ENCODE results near the gene COL4A2.

The COL4A2 gene

DNA sequence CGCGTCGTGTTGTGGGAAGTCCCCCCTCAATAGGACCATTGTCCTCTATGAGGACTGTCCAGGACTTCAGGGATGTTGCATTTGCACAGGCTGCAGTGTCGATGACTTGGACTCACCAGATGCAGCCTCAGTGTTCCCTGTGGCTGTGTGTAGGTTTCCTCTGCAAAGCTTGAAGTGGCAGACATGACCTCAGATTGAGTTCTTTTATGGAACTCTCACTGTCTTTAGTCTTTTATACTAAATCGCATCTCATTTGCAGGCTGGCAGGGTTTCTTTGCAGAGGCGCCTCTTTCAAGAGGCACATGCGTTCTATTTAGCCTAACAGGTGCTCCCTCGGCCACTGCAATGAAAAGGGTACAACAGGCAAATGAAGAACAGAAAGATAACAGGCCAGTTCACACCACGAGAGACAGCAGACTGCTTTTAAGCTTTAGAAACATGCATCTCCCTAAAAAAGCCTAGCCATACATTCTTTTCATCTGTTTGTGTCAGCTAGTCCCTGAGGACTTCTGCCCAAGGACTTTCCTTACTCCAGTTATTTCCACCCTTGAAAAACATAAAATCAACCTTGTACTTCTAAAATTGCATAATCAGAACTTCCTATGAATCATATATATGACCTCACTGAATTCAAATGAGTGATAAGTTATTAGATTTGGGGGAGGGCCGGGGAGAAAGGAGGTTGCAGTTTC is 136.0 kb downstream of the COL4A2 start:
- Histone ChIP-seq H3K27ac (ENCODE audit: low read length) (peak overlapping the region; percentile 23), H3K4me1 (ENCODE audit: control insufficient read depth in 1 of 2, insufficient read depth in 2 of 2, low read length in 2 of 2) (peaks cover 0 to 6% of the 10 kb centered on the region in 2 donors), H3K9me3 (ENCODE audit: control insufficient read depth in 1 of 2, low read length in 2 of 2) (no peaks in the 10 kb centered on the region), H3K36me3 (ENCODE audit: control insufficient read depth in 1 of 2, insufficient read depth in 2 of 2, low read length in 2 of 2) (peaks cover 22 to 52% of the 10 kb centered on the region in 2 donors), H3K27me3 (ENCODE audit: low read depth, low read length) (no peaks in the 10 kb centered on the region), H3K4me3 (ENCODE audit: low read depth in 1 of 2, low read length in 2 of 2) (no peak overlapping the region)

DNA sequence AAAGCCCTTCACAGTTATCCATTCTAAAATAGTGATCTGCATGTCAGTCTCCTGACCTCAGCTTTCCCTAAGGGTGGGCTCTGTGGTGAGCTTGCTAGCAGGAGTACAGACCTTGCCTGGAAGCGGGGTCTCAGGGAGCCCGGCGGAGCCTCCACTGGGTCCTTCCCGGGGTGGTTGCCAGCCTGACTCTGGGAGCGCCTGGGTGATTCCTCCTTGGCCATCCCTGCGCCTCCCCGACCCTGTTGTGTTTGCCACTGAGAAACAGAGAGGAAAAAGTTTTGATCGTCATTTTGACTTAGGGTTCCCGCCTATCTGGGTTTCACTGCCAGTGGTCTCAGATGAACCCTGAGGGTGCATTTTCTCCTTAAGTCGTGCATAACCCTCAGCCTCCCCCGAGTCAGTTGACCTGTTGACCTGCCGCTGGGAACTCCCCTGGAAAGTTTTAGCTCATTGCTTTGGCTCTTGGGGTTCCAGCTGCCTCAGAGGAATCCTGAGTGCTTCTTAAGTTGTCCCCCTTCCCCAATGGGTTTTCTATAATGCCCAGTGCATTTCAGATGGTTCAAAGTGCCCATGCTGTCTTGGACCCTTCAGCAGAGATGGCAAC is 136.6 kb downstream of the COL4A2 start:
- Histone ChIP-seq H3K27ac (ENCODE audit: low read length) (no peak overlapping the region), H3K36me3 (ENCODE audit: control insufficient read depth in 1 of 2, insufficient read depth in 2 of 2, low read length in 2 of 2) (peaks cover 28 to 48% of the 10 kb centered on the region in 2 donors)

DNA sequence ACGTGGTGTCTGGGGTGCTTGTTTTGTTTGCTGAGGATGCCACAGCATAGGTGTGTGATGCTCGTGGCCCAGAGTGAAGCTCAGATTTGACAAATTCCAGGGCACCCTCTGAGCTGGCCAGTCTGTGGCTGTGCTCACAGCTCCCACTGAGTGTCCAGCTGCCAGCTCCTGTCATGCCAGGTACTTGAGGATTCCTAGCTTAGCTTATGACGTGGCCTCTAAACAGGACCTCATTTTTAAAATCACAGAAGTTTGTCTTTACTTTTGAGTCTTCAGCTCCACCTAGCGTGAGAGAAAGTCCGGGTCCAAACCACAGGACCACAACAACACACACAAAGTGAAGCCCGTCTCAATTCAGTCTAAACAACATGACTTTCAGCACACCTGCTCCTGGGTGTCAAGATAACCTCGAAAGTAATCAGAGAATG is 137.2 kb downstream of the COL4A2 start:
- no peak overlapping the region for H3K27ac ChIP-seq (ENCODE audit: low read length)
- H3K36me3 ChIP-seq (ENCODE audit: control insufficient read depth in 1 of 2, insufficient read depth in 2 of 2, low read length in 2 of 2): peaks cover 32 to 49% of the 10 kb centered on the region in 2 donors
- H3K4me1 ChIP-seq (ENCODE audit: control insufficient read depth in 1 of 2, insufficient read depth in 2 of 2, low read length in 2 of 2): peaks cover 0 to 6% of the 10 kb centered on the region in 2 donors
- no peaks in the 10 kb centered on the region for H3K9me3 ChIP-seq (ENCODE audit: control insufficient read depth in 1 of 2, low read length in 2 of 2)
- no peak overlapping the region for H3K4me3 ChIP-seq (ENCODE audit: low read depth in 1 of 2, low read length in 2 of 2)
- no peaks in the 10 kb centered on the region for H3K27me3 ChIP-seq (ENCODE audit: low read depth, low read length)

More for the DNA sequence above, 136.6 kb downstream of the COL4A2 start:
- Histone ChIP-seq H3K4me3 (ENCODE audit: low read depth in 1 of 2, low read length in 2 of 2) (no peak overlapping the region), H3K27me3 (ENCODE audit: low read depth, low read length) (no peaks in the 10 kb centered on the region), H3K4me1 (ENCODE audit: control insufficient read depth in 1 of 2, insufficient read depth in 2 of 2, low read length in 2 of 2) (peaks cover 0 to 6% of the 10 kb centered on the region in 2 donors), H3K9me3 (ENCODE audit: control insufficient read depth in 1 of 2, low read length in 2 of 2) (no peaks in the 10 kb centered on the region)

DNA sequence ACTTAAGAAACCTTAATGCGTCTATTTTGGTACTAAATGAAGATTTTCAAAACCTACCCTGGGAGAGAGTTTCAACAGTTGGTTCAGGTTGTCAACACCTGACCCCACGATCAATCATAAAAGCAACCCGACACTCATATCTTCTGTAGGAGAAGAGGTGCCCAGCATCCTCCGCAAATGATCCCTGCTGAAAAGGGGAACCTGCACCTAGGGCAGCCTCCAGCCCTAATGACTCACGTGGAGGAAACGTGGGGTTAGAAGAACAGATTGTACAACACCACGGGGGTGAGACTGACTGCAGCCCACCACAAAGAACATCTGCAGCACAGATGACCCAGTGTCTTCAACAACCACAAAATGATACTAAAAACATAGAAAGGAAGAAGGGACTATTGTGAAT is 138.1 kb downstream of the COL4A2 start:
- H3K4me3 ChIP-seq (ENCODE audit: low read depth in 1 of 2, low read length in 2 of 2): no peak overlapping the region
- peaks cover 0 to 6% of the 10 kb centered on the region in 2 donors for H3K4me1 ChIP-seq (ENCODE audit: control insufficient read depth in 1 of 2, insufficient read depth in 2 of 2, low read length in 2 of 2)
- peaks cover 33 to 50% of the 10 kb centered on the region in 2 donors for H3K36me3 ChIP-seq (ENCODE audit: control insufficient read depth in 1 of 2, insufficient read depth in 2 of 2, low read length in 2 of 2)
- H3K9me3 ChIP-seq (ENCODE audit: control insufficient read depth in 1 of 2, low read length in 2 of 2): no peaks in the 10 kb centered on the region
- H3K27me3 ChIP-seq (ENCODE audit: low read depth, low read length): no peaks in the 10 kb centered on the region
- no peak overlapping the region for H3K27ac ChIP-seq (ENCODE audit: low read length)

DNA sequence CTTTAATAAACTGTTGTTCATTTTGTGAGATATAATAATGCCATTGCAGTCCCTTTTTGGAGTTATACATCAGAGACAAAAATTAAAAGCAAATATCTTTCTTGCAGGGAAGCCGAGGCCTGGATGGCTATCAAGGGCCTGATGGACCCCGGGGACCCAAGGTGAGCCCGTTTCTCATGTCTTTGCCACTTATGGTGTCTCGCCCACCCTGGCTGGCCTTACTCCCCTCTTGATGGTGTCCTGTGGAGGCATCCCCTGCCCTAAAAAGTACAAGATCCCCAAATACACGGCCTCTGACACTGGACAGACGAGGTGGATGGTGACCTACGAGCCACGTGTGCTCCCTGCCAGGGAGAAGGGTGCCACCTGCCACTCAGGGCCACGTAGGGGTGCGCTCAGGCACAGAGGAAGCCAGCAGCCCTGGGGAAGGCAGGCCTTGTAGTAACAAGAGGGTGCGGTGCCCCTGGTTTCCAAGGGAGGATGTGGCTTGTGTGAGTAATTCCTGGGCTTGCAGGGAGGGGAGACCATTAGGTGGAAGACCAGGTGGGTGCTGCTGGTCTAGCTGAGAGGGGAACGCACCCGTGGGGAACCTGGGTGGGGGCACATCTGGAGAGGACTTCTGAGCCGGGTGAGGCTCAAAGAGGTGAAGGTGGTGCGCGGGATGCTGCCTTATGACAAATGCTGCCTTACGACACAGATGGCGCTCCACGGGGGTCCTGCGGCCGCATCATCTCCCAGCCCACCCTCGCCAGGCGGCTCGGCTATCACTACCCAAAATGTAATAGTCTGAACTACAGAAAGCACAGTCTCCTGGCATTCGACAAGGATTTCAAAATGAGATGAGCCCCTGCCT is 138.9 kb downstream of the COL4A2 start:
- Histone ChIP-seq H3K9me3 (ENCODE audit: control insufficient read depth in 1 of 2, low read length in 2 of 2) (no peaks in the 10 kb centered on the region), H3K4me3 (ENCODE audit: low read depth in 1 of 2, low read length in 2 of 2) (no peak overlapping the region), H3K27ac (ENCODE audit: low read length) (no peak overlapping the region), H3K36me3 (ENCODE audit: control insufficient read depth in 1 of 2, insufficient read depth in 2 of 2, low read length in 2 of 2) (peaks cover 36 to 53% of the 10 kb centered on the region in 2 donors), H3K4me1 (ENCODE audit: control insufficient read depth in 1 of 2, insufficient read depth in 2 of 2, low read length in 2 of 2) (peaks cover 0 to 6% of the 10 kb centered on the region in 2 donors), H3K27me3 (ENCODE audit: low read depth, low read length) (no peaks in the 10 kb centered on the region)

DNA sequence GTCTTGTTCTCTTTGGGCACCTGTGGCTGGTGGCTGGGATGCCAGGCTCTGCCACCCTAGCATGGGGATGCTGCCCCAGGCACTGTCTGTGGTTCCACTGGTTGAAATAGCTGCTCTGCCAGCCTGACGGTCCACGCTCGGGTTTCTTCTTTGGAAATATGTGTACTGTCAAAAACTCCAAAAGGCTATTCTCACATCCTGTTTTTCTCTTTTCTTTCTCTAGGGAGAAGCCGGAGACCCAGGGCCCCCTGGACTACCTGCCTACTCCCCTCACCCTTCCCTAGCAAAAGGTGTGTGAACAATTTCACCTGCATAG is 139.4 kb downstream of the COL4A2 start:
- Histone ChIP-seq H3K36me3 (ENCODE audit: control insufficient read depth in 1 of 2, insufficient read depth in 2 of 2, low read length in 2 of 2) (peaks cover 32 to 56% of the 10 kb centered on the region in 2 donors), H3K27ac (ENCODE audit: low read length) (no peak overlapping the region)

DNA sequence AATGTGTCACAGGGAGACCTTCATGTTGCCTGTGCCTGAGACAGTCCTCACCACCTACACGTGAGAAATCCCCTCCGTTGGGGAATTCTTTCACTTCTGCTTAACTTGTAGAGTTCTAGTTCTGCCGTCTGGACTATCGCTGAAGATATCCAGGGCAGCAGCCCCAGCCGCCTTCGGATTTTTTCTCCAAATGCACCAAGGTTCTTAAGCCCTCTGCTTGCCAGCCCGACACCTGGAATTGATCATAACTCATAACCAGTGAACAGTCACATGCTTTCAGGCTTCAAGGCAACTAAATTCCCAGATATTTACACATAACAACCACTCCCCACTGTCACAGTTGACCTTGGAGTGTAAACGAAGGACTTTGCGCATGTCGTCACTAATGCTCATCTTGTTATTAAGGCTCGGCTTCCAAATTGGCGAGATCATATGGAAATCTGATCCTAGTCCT is 140.0 kb downstream of the COL4A2 start:
- no peak overlapping the region for H3K27ac ChIP-seq (ENCODE audit: low read length)

More for the DNA sequence above, 139.4 kb downstream of the COL4A2 start:
- Histone ChIP-seq H3K9me3 (ENCODE audit: control insufficient read depth in 1 of 2, low read length in 2 of 2) (no peaks in the 10 kb centered on the region), H3K4me1 (ENCODE audit: control insufficient read depth in 1 of 2, insufficient read depth in 2 of 2, low read length in 2 of 2) (peaks cover 0 to 6% of the 10 kb centered on the region in 2 donors), H3K4me3 (ENCODE audit: low read depth in 1 of 2, low read length in 2 of 2) (no peak overlapping the region), H3K27me3 (ENCODE audit: low read depth, low read length) (no peaks in the 10 kb centered on the region)

DNA sequence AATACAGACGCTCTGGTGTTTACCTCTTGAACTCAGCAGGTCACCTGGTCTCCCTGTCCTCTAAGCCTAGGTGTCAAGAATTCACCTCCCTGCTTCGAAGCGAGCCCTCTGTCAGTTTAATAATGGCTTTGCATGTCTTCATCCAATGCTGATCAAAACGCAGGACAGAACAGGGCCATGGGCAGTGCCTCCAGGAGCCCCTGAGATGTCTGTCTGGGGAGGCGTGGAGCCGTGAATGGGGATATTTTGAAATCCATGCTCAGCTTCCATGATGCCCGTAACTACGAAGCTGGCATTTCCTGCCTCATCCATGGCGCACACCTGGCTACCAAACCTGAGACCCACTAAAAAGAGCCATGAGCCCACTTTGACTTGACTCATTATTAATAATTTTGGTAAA is 140.7 kb downstream of the COL4A2 start:
- Histone ChIP-seq H3K4me1 (ENCODE audit: control insufficient read depth in 1 of 2, insufficient read depth in 2 of 2, low read length in 2 of 2) (peaks cover 0 to 6% of the 10 kb centered on the region in 2 donors), H3K27me3 (ENCODE audit: low read depth, low read length) (no peaks in the 10 kb centered on the region), H3K36me3 (ENCODE audit: control insufficient read depth in 1 of 2, insufficient read depth in 2 of 2, low read length in 2 of 2) (peaks cover 32 to 61% of the 10 kb centered on the region in 2 donors), H3K27ac (ENCODE audit: low read length) (no peak overlapping the region), H3K9me3 (ENCODE audit: control insufficient read depth in 1 of 2, low read length in 2 of 2) (no peaks in the 10 kb centered on the region), H3K4me3 (ENCODE audit: low read depth in 1 of 2, low read length in 2 of 2) (no peak overlapping the region)

More for the DNA sequence above, 140.0 kb downstream of the COL4A2 start:
- Histone ChIP-seq H3K9me3 (ENCODE audit: control insufficient read depth in 1 of 2, low read length in 2 of 2) (no peaks in the 10 kb centered on the region), H3K4me3 (ENCODE audit: low read depth in 1 of 2, low read length in 2 of 2) (no peak overlapping the region), H3K27me3 (ENCODE audit: low read depth, low read length) (no peaks in the 10 kb centered on the region), H3K36me3 (ENCODE audit: control insufficient read depth in 1 of 2, insufficient read depth in 2 of 2, low read length in 2 of 2) (peaks cover 32 to 59% of the 10 kb centered on the region in 2 donors), H3K4me1 (ENCODE audit: control insufficient read depth in 1 of 2, insufficient read depth in 2 of 2, low read length in 2 of 2) (peaks cover 0 to 6% of the 10 kb centered on the region in 2 donors)

DNA sequence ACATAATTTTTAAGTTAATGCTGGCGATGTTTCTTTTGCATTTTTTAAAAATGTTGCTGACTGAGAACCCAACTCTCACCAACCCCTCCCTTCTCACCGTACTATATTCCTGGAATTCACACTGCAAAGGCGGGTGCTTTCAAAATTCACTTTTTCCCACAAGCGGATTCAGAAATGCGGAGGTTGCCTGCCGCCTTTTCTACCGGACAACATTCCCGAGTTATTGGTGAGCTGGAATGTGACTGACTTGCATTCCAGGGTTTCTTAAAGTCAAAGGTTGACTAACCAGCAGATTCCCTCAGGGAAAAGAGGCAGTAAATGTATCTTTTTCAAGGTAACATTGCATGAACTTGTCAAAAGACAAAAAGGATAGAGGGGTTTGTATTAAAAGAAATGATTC is 141.1 kb downstream of the COL4A2 start:
- H3K9me3 ChIP-seq (ENCODE audit: control insufficient read depth in 1 of 2, low read length in 2 of 2): no peaks in the 10 kb centered on the region
- H3K27ac ChIP-seq (ENCODE audit: low read length): no peak overlapping the region
- peaks cover 0 to 6% of the 10 kb centered on the region in 2 donors for H3K4me1 ChIP-seq (ENCODE audit: control insufficient read depth in 1 of 2, insufficient read depth in 2 of 2, low read length in 2 of 2)
- H3K27me3 ChIP-seq (ENCODE audit: low read depth, low read length): no peaks in the 10 kb centered on the region
- H3K4me3 ChIP-seq (ENCODE audit: low read depth in 1 of 2, low read length in 2 of 2): no peak overlapping the region
- peaks cover 32 to 65% of the 10 kb centered on the region in 2 donors for H3K36me3 ChIP-seq (ENCODE audit: control insufficient read depth in 1 of 2, insufficient read depth in 2 of 2, low read length in 2 of 2)

DNA sequence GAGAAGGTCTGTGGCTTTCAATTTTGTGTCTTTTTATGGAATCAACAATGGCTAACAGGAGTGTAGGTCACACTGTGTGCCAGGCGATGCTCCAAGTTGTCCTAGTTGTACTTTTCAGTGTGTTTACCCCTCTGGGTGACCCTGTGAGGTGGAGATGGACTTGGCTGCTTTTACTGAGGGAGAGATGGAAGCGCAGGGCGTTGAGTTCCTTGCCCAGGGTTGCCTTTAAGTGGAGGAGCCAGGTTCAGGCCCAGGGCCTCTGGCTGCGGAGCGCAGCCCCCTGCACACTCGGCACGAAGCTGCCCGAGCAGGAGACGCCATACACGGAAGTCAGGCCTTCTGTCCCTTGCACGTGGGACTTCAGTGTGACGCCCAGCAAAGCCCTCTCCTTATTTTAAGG is 141.6 kb downstream of the COL4A2 start:
- Histone ChIP-seq H3K4me1 (ENCODE audit: control insufficient read depth in 1 of 2, insufficient read depth in 2 of 2, low read length in 2 of 2) (peaks cover 0 to 4% of the 10 kb centered on the region in 2 donors), H3K27ac (ENCODE audit: low read length) (no peak overlapping the region), H3K9me3 (ENCODE audit: control insufficient read depth in 1 of 2, low read length in 2 of 2) (no peaks in the 10 kb centered on the region)

More for the DNA sequence above, 141.6 kb downstream of the COL4A2 start:
- Histone ChIP-seq H3K36me3 (ENCODE audit: control insufficient read depth in 1 of 2, insufficient read depth in 2 of 2, low read length in 2 of 2) (peaks cover 32 to 66% of the 10 kb centered on the region in 2 donors), H3K4me3 (ENCODE audit: low read depth in 1 of 2, low read length in 2 of 2) (no peak overlapping the region), H3K27me3 (ENCODE audit: low read depth, low read length) (no peaks in the 10 kb centered on the region)
